Bronchial epithelial cell (primary cell): ENCODE measurements around the gene PHKA1. TPM values are rescaled to one million over a fixed set of nuclear protein-coding genes. Genes with fewer than 3 reads are reported as not detected.

Experiments
- DNase-seq: peaks from one replicate; pipeline ENCODE4 v3.0.0-alpha.2; 2010; ENCODE audit warnings: low read depth
- FAIRE-seq: peaks from 2 replicates; lab custom pipeline; 2011; peaks lifted over from hg19 to GRCh38; lab: Jason Lieb, UNC
- H3K27me3 ChIP-seq: 2 replicates; pipeline ENCODE4 v1.5.1; 2011; ENCODE audit warnings: low read length; ENCODE audit not compliant: control insufficient read depth, insufficient read depth
- H3K36me3 ChIP-seq: 2 replicates; pipeline ENCODE4 v1.5.1; 2011; ENCODE audit warnings: low read length; ENCODE audit not compliant: control insufficient read depth, insufficient read depth
- H3K4me3 ChIP-seq: 2 replicates; pipeline ENCODE4 v1.5.1; 2011; ENCODE audit warnings: mild to moderate bottlenecking, low read depth, low read length, control low read depth
- CTCF ChIP-seq: IDR thresholded peaks from 2 replicates; pipeline ENCODE4 v1.5.1; 2011; ENCODE audit warnings: mild to moderate bottlenecking, moderate library complexity, low read length, control low read depth, inconsistent platforms; ENCODE audit not compliant: insufficient read depth, severe bottlenecking
- total RNA-seq: library from RNA; depleted of rRNA; stranded (reverse); fragments of >200 nt; gene quantifications from 2 replicates; pipeline ENCODE4 v1.2.1, GENCODE V29; 2014

Gene PHKA1
- total RNA-seq, 1 donor from 2014 or later, result 13.4 TPM

- DNase-seq (no peak), FAIRE-seq (peak; percentile 50)
- no peak for TF ChIP-seq CTCF
- Histone ChIP-seq H3K36me3 (no peaks in the 10 kb centered on the region), H3K4me3 (no peak overlapping the region), H3K27me3 (no peaks in the 10 kb centered on the region)
These were observed 89.9 kb downstream of the PHKA1 start for GRCh38 chrX:72624194-72624593.

- DNase-seq, result peak; percentile 76
- Histone ChIP-seq H3K27me3 (no peaks in the 10 kb centered on the region), H3K36me3 (no peaks in the 10 kb centered on the region), H3K4me3 (no peak overlapping the region)
- FAIRE-seq, result no peak
- TF ChIP-seq CTCF, result no peak
These were observed 92.3 kb downstream of the PHKA1 start for GRCh38 chrX:72621625-72622485.

GRCh38 chrX:72621163-72621562 is 92.9 kb downstream of the PHKA1 start:
- FAIRE-seq (no peak), DNase-seq (peak; percentile 27)
- no peaks in the 10 kb centered on the region for H3K27me3 ChIP-seq
- no peak for TF ChIP-seq CTCF
- no peaks in the 10 kb centered on the region for H3K36me3 ChIP-seq
- no peak overlapping the region for H3K4me3 ChIP-seq

GRCh38 chrX:72620550-72621145 is 93.5 kb downstream of the PHKA1 start:
- FAIRE-seq (peak; percentile 28), DNase-seq (peak; percentile 89)
- Histone ChIP-seq H3K36me3 (no peaks in the 10 kb centered on the region), H3K27me3 (no peaks in the 10 kb centered on the region), H3K4me3 (no peak overlapping the region)
- TF ChIP-seq CTCF, result no peak

- TF ChIP-seq CTCF, result peak; percentile 14
- no peaks in the 10 kb centered on the region for H3K27me3 ChIP-seq
- DNase-seq (peak; percentile 28), FAIRE-seq (no peak)
- no peak overlapping the region for H3K4me3 ChIP-seq
- no peaks in the 10 kb centered on the region for H3K36me3 ChIP-seq
These were observed 104.8 kb downstream of the PHKA1 start for GRCh38 chrX:72609313-72609712.
